ENCODE results near the gene NOL7. TPM values are rescaled to one million over a fixed set of nuclear protein-coding genes. Genes with fewer than 3 reads are reported as not detected.

The NOL7 gene
- total and polyA plus RNA-seq, 2 experiments from 2014 or later = 97.2 to 251 TPM

- Histone ChIP-seq H2AFZ (no peak overlapping the region), H4K20me1 (replicated peaks; ENCODE audit: insufficient read depth) (no peaks in the 10 kb centered on the region), H3K27ac (ENCODE audit: low read depth) (no peak overlapping the region), H3K4me2 (no peak overlapping the region), H3K4me3 (no peak overlapping the region), H3K9me2 (ENCODE audit: insufficient read depth) (no peaks in the 10 kb centered on the region), H3K27me3 (ENCODE audit: insufficient read depth) (no peaks in the 10 kb centered on the region), H3F3A (replicated peaks; ENCODE audit: low read depth) (no peaks in the 10 kb centered on the region), H3K4me1 (ENCODE audit: insufficient read depth) (no peaks in the 10 kb centered on the region), H3K36me3 (ENCODE audit: insufficient read depth) (no peaks in the 10 kb centered on the region), H3K79me2 (replicated peaks; ENCODE audit: insufficient read depth) (no peaks in the 10 kb centered on the region)
- Mint-ChIP-seq H3K36me3 (ENCODE audit: low read depth) (peaks cover 4% of the 10 kb centered on the region; the same call in 2 of the 3 replicates), H3K27ac (no peak overlapping the region), H3K4me3 (no peak overlapping the region), H3K9me3 (no peaks in the 10 kb centered on the region), H3K27me3 (ENCODE audit: insufficient read depth, low read depth, poor library complexity) (no peaks in the 10 kb centered on the region), H3K4me1 (no peaks in the 10 kb centered on the region)
- TF ChIP-seq ZNF114 (CRISPR knock-in tag; IDR thresholded peaks at IDR 0.05) = no peak
- no peak for TF ChIP-seq CREB1 (CRISPR knock-in tag; IDR thresholded peaks at IDR 0.05; ENCODE audit: low read depth)
- no peak for TF ChIP-seq EZH2 (IDR thresholded peaks at IDR 0.05; ENCODE audit: low read depth, unreplicated experiment)
- no peak for TF ChIP-seq CTCF (conservative IDR thresholded peaks at IDR 0.05; ENCODE audit: low read depth in 2 of 2)
- no peak for TF ChIP-seq ZNF462 (CRISPR knock-in tag; IDR thresholded peaks at IDR 0.05)
- no peak for TF ChIP-seq ETS1 (IDR thresholded peaks at IDR 0.05)
- TF ChIP-seq EZH2phosphoT487 (IDR thresholded peaks at IDR 0.05; ENCODE audit: unreplicated experiment) = no peak
- no peak for TF ChIP-seq POLR2AphosphoS5 (IDR thresholded peaks at IDR 0.05; ENCODE audit: low read depth)
- no peak for TF ChIP-seq ZNF331 (CRISPR knock-in tag; IDR thresholded peaks at IDR 0.05; ENCODE audit: low read depth)
- no peak for TF ChIP-seq STAT1 (IDR thresholded peaks at IDR 0.05; ENCODE audit: unreplicated experiment)
- DNase-seq (ENCODE audit: low spot score) (no peak), ATAC-seq (no peak)
These were observed 33.7 kb downstream of the NOL7 start for GRCh38 chr6:13648850-13649249.
